D721Med (cell line): ENCODE data around the gene LRRC8C.

ENCODE experiments used
- DNase-seq: peaks from one replicate; pipeline ENCODE4 v3.0.0; 2011; ENCODE audit warnings: low spot score; ENCODE audit not compliant: insufficient read length
- FAIRE-seq: peaks from 2 replicates; lab custom pipeline; 2011; peaks lifted over from hg19 to GRCh38; lab: Jason Lieb, UNC
- CTCF ChIP-seq: IDR thresholded peaks from 2 replicates; pipeline ENCODE4 v1.5.1; 2012; ENCODE audit warnings: mild to moderate bottlenecking, control low read depth; ENCODE audit not compliant: insufficient read depth; ENCODE audit errors: missing control alignments

The LRRC8C gene

GRCh38 chr1:89739013-89739843 lies 106.3 kb downstream of the LRRC8C start:
- TF ChIP-seq CTCF = no peak
- no peak for DNase-seq
- FAIRE-seq = no peak

DNA sequence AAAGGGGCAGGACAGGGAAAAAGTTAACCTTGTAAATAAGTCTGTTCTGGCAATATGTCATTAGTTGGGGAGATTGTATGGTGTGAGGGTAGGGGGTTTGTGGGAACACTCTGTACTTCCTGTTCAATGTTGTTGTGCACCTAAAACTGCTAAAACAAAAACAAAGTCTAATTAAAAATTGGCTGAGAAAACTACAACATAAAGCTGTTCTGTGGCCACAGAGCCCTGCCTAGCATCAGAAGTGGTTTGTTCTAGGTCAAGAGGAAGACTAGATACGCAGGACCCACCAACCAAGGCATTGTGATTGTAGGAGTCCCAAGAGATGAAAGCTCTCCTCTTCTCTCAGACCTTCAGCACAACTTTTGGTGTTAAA lies 106.9 kb downstream of the LRRC8C start:
- TF ChIP-seq CTCF = no peak
- FAIRE-seq = no peak
- no peak for DNase-seq

DNA sequence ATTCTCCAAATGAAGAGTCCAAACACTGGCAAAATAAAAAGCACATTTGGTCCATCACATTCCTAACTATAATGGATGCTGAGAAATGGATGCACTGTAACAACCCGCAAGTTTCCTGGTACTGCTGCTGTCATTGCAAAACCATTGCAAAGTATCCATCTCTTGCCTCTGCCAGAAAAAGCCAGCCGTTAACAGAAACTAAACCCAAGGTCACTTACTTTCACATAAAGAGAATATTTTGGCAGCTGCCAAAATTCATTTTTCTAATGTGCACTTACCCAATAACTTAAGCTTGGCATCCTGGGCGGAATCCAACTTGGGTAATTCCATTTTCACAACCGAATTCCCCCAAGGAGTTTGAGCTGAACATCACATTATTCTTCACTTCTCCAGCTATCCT lies 110.9 kb downstream of the LRRC8C start:
- no peak for TF ChIP-seq CTCF
- no peak for DNase-seq
- no peak for FAIRE-seq

DNA sequence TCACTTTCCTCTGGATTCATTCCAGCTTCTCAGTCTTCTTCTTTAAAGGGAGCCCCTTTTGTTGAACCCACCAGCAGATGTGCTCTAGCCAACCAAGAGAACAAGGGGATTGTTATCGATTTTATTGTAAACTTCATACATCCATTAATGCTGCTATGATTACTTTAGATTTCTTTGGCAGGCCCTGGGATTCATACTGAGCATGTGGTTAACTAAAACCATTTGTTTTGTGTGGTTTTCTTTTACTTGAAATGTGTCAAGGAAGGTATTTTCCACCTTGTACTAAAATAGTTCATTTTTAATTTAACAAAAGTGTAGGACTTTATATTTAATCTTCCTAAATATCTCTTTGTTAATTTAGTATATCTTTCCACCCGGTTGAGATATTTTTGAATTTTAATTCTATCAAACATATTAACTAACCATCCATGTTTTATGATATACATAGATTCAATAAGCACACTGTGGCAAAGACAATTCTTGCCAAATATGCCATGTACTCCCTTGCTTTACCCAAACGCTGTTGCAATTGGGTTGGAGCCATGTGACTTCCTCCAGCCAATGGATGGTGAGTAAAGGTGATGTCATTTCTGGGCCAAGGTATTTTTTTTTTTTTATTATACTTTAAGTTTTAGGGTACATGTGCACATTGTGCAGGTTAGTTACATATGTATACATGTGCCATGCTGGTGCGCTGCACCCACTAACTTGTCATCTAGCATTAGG lies 113.7 kb downstream of the LRRC8C start:
- FAIRE-seq (no peak), DNase-seq (no peak)
- no peak for TF ChIP-seq CTCF

DNA sequence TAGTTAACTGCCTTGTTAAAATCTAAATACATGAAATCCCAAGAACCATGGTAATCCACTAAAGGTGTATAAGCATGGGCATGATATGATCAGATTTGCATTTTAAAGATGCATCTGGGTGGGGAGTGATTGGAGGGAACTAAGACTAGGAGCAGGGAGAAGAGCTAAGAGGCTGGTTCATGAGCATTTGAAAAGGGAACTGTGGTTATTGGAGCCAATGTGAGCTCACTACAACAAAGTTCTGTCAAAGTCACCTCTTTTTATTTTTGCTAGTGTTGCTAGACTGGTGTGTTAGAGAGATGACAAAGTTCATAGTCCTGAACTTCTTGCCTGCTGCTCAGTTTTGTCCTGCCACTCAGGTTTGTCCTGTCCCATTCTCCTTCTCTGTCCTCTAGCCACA lies 120.8 kb downstream of the LRRC8C start:
- FAIRE-seq (no peak), DNase-seq (no peak)
- no peak for TF ChIP-seq CTCF

DNA sequence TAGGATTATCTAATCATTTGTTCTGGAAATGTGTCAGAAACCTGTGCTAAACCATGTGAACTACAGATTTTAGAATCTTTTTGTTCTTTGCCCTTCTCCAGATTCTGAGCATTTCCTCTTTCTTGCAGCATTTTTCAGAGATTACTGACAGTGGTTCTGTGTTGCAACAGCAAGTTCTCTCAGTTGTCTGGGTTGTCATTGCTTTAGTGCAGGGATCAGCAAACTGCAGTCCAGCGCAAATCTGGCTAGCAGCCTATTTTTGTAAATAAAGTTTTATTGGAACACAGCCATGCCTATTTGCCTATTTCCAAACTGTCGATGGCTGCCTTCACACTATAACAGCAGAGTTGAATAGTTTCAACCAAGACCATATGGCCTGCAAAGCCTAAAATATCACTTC lies 121.6 kb downstream of the LRRC8C start:
- no peak for TF ChIP-seq CTCF
- DNase-seq (no peak), FAIRE-seq (no peak)

- DNase-seq = no peak
- no peak for TF ChIP-seq CTCF
- FAIRE-seq = no peak
Observed at GRCh38 chr1:89755591-89755990, 122.7 kb downstream of the LRRC8C start.
